Measurements from ENCODE around the gene GRM4.

GRM4 gene

DNA sequence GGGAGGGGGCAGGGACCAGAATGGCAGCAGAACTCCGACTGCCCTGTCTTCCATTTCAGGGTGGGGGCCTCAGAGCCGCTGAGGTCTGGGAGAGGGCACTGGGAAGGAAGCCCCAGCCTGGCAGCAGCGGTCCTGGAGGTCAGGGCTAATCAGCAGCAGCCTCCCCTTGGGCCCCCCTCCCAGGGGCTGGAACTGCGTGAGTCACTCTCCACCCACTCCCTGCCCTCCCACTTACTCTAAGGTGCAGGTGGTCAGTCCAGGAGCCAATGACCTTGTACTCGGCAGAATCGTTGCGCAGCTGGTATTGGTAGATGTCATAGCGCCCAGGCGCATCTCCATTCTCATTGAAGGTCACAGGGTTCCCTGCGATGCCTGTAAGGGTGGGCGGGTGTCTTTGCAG is 105.9 kb downstream of the GRM4 start:
- no peak overlapping the region for H3K27ac Mint-ChIP-seq
- peaks cover 19% of the 10 kb centered on the region for H3K4me1 Mint-ChIP-seq
- H3K36me3 Mint-ChIP-seq (ENCODE audit: low read depth), result no peaks in the 10 kb centered on the region
- no peak for DNase-seq
- TF ChIP-seq, protein P1, sequence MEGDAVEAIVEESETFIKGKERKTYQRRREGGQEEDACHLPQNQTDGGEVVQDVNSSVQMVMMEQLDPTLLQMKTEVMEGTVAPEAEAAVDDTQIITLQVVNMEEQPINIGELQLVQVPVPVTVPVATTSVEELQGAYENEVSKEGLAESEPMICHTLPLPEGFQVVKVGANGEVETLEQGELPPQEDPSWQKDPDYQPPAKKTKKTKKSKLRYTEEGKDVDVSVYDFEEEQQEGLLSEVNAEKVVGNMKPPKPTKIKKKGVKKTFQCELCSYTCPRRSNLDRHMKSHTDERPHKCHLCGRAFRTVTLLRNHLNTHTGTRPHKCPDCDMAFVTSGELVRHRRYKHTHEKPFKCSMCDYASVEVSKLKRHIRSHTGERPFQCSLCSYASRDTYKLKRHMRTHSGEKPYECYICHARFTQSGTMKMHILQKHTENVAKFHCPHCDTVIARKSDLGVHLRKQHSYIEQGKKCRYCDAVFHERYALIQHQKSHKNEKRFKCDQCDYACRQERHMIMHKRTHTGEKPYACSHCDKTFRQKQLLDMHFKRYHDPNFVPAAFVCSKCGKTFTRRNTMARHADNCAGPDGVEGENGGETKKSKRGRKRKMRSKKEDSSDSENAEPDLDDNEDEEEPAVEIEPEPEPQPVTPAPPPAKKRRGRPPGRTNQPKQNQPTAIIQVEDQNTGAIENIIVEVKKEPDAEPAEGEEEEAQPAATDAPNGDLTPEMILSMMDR (IDR thresholded peaks at IDR 0.05), result no peak
- H3K4me3 Mint-ChIP-seq, result no peak overlapping the region
- H3K9me3 Mint-ChIP-seq, result no peaks in the 10 kb centered on the region
- H3K27me3 Mint-ChIP-seq (ENCODE audit: low read depth, poor library complexity), result peaks cover 3% of the 10 kb centered on the region

DNA sequence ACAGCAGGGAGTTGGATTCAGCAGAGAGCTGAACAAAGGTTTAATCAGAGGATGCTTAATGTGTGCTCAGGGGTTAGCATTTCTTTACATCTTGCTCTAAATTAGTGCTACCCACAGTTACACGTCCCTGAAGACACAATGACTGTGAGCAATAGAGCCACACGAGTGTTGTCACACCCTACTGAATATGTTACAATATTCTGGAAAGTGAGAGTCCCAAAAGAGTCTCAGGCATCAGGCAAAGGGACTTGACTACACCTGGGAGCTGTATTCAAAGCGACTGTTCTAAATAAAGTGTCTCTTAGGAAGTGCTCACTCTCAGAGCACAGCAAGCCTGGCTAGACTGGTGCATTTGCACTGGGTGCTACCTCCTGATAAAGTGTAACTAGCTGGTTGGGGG is 108.7 kb downstream of the GRM4 start:
- Mint-ChIP-seq H3K9me3 (no peaks in the 10 kb centered on the region), H3K27me3 (ENCODE audit: low read depth, poor library complexity) (peaks cover 11% of the 10 kb centered on the region), H3K4me1 (peaks cover 11% of the 10 kb centered on the region), H3K4me3 (no peak overlapping the region), H3K36me3 (ENCODE audit: low read depth) (no peaks in the 10 kb centered on the region), H3K27ac (no peak overlapping the region)
- no peak for DNase-seq
- TF ChIP-seq, protein P1 (IDR thresholded peaks at IDR 0.05), result no peak

DNA sequence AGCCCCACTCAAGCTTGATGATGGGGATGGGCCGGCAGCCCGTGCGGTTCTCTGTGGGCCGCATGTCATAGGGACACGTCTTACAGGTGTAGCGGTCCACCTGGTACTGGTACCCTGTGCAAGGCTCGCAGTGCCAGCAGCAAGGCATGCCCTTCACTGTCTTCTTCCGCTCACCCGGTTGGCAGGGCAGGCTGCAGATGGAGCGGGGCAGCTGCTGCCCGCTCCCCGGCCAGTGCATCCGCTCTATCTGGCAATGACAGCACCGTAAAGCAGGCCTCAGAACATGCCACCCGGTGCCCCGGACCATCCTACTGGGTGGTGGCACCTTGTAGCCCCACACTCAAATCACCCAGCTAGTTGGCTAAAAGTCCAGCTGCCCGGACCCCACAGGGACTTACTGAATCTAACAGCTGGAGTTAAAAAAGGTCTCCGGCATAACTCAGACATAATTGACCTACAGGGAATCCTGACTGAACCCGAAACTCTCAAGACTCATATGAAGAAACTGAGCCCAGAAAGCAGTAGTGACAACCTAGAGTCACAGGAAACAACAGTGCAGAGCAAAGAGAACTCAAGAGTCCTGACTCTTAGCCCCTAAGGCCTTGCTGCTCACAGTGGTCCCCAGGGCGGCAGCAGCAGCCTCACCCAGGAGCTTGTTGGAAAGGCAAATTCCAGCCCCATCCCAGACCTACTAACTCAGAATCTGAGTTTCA is 109.4 kb downstream of the GRM4 start:
- Mint-ChIP-seq H3K27me3 (ENCODE audit: low read depth, poor library complexity) (peaks cover 15% of the 10 kb centered on the region), H3K36me3 (ENCODE audit: low read depth) (no peaks in the 10 kb centered on the region), H3K4me3 (no peak overlapping the region), H3K27ac (no peak overlapping the region), H3K4me1 (peaks cover 11% of the 10 kb centered on the region), H3K9me3 (no peaks in the 10 kb centered on the region)
- TF ChIP-seq, protein P1 (IDR thresholded peaks at IDR 0.05), result no peak
- DNase-seq, result no peak

DNA sequence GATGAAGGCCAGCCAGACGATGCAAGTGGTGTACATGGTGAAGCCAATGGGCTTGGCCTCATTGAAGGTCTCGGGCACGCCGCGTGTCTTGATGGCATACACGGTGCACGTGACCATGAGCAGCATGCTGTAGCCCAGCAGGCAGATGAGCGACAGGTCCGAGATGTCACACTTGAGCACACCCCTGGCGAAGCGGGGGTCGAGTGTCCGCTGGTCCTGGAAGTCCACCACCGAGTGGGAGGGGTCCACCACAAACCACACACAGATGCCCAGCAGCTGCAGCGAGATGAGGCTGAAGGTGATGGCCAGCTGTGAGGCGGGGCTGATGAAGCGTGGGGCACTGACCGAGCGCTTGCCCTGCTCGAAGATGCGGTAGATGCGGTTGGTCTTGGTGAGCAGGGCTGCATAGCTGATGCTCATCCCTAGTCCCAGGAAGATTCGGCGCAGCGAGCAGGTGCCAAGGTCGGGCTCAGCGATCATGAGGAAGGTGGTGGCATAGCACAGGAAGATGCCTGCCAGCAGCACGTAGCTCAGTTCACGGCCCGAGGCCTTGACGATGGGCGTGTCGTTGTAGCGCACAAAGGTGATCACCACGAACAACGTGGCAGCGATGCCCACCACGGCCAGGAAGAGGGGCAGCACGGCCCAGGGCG is 110.1 kb downstream of the GRM4 start:
- Mint-ChIP-seq H3K4me1 (peaks cover 9% of the 10 kb centered on the region), H3K27me3 (ENCODE audit: low read depth, poor library complexity) (peaks cover 15% of the 10 kb centered on the region), H3K9me3 (no peaks in the 10 kb centered on the region), H3K36me3 (ENCODE audit: low read depth) (no peaks in the 10 kb centered on the region), H3K4me3 (no peak overlapping the region), H3K27ac (no peak overlapping the region)
- TF ChIP-seq, protein P1 (IDR thresholded peaks at IDR 0.05), result no peak
- DNase-seq, result no peak

DNA sequence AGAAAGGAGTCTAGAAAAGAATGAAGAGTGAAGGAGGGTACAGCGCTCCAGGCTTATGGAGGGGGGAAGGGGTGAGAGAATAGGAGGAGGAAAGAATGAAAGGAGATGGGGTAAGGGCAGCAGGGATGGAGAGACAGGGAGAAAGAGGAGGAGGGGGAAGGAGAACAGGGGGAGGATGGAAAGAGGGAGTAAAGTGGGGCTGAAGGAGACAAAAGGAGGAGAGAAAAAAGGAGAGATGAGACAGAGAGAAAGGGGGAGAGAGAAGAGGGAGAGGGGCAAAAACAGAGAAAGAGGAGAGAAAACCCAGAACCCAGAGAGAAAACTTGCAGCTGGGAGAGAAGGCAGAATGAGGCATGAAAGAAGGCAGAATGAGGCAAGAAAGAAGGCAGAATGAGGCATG is 110.7 kb downstream of the GRM4 start:
- no peak overlapping the region for H3K4me3 Mint-ChIP-seq
- no peaks in the 10 kb centered on the region for H3K36me3 Mint-ChIP-seq (ENCODE audit: low read depth)
- TF ChIP-seq, protein P1 (IDR thresholded peaks at IDR 0.05), result no peak
- DNase-seq, result no peak
- H3K27ac Mint-ChIP-seq, result peak overlapping the region; percentile 72
- peaks cover 15% of the 10 kb centered on the region for H3K27me3 Mint-ChIP-seq (ENCODE audit: low read depth, poor library complexity)
- peaks cover 9% of the 10 kb centered on the region for H3K4me1 Mint-ChIP-seq
- H3K9me3 Mint-ChIP-seq, result no peaks in the 10 kb centered on the region

DNA sequence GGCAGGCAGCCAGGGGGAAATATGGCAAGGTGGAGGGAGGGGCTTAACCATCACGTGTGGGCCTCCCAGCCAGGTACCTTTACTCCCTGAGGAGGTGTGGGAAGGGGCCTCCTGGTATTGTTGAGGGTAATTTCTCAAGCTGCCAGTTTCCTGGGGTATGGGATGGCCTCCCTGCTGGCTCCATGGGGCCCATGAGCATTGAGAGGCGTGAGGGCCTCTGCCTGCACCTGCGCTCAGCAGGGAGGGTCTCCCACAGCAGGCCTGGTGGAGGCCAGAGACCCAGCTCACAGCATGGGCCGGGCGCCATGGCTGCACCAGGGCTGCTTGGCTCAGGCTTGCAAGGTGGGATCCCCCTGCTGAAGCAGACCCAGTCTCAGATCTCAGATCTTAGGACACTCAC is 113.0 kb downstream of the GRM4 start:
- Mint-ChIP-seq H3K4me1 (peaks cover 9% of the 10 kb centered on the region), H3K4me3 (no peak overlapping the region), H3K9me3 (no peaks in the 10 kb centered on the region), H3K36me3 (ENCODE audit: low read depth) (no peaks in the 10 kb centered on the region), H3K27ac (no peak overlapping the region), H3K27me3 (ENCODE audit: low read depth, poor library complexity) (peaks cover 21% of the 10 kb centered on the region)
- TF ChIP-seq, protein P1 (IDR thresholded peaks at IDR 0.05), result no peak
- no peak for DNase-seq

All from nephron progenitor cell (in vitro differentiated cells).